Measurements from ENCODE around the gene TMEM30B. TPM values are rescaled to one million over a fixed set of nuclear protein-coding genes. Genes with fewer than 3 reads are reported as not detected.

TMEM30B gene
- total RNA-seq, 4 donors from 2014 or later, result 0.39 to 1.7 (median 1.00) TPM; not detected in 1

DNA sequence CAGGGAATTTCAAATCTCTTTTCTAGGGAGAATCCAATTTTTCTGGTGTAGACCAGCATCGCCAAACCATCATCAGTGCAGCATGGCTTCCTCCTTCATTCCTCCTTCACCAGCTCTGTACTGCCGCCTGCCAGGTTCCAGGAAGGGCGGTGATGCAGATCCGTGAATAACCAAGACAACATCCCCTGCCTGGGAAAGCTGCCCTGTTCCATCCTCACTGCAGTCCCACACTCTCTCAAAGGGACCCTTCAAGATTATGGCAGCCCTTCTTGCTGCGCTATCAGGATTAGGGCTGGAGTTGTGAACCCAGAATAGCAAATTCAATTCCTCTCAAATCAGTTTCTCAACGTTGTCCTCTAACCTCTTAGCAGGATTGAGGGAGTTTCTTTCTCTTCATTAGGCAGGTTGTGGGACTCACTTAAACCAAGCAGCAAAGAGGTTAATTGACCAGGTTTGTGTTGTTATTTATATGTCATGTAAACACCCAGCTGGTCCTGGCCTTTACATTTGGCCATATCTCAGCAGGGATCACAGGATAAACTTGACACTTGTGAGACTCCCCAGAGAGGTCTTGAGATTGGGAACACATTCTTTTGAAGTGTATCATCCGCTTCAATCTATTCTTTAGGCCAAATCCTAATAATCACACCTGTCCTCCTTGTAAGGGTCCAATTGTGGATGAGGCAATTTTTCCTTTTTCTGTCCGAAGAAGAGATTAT lies 26.2 kb downstream of the TMEM30B start:
- H3K27ac ChIP-seq, result peak overlapping the region; percentile 17 to 84 (median 82)
- DNase-seq (no peak), ATAC-seq (no peak)
- H3K4me3 ChIP-seq, result no peak overlapping the region
- intact Hi-C loops (cut with DNase I; ENCODE audit: low total_unique reads) (loop anchor here (5.0 kb wide), 4 partner anchors 108 to 903 kb away; partner anchors contain the start of gene SIX4), in situ Hi-C loops (cut with MboI; ENCODE audit: low sequenced_read_pairs in 4 of 4) (loop anchor here (5.0 to 10.0 kb wide), 5 partner anchors 228 to 630 kb away; no protein-coding TSS in a partner anchor)
- peaks cover 10 to 38% of the 10 kb centered on the region in 2 donors for H3K4me1 ChIP-seq
- TF ChIP-seq, protein P1, sequence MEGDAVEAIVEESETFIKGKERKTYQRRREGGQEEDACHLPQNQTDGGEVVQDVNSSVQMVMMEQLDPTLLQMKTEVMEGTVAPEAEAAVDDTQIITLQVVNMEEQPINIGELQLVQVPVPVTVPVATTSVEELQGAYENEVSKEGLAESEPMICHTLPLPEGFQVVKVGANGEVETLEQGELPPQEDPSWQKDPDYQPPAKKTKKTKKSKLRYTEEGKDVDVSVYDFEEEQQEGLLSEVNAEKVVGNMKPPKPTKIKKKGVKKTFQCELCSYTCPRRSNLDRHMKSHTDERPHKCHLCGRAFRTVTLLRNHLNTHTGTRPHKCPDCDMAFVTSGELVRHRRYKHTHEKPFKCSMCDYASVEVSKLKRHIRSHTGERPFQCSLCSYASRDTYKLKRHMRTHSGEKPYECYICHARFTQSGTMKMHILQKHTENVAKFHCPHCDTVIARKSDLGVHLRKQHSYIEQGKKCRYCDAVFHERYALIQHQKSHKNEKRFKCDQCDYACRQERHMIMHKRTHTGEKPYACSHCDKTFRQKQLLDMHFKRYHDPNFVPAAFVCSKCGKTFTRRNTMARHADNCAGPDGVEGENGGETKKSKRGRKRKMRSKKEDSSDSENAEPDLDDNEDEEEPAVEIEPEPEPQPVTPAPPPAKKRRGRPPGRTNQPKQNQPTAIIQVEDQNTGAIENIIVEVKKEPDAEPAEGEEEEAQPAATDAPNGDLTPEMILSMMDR (IDR thresholded peaks at IDR 0.05 in 4 of 5, conservative IDR thresholded peaks at IDR 0.05 in 1 of 5), result no peak
- TF ChIP-seq POLR2A (IDR thresholded peaks at IDR 0.05), result no peak
- H3K9me3 ChIP-seq, result no peaks in the 10 kb centered on the region
- no peaks in the 10 kb centered on the region for H3K36me3 ChIP-seq
- H3K27me3 ChIP-seq, result no peaks in the 10 kb centered on the region

DNA sequence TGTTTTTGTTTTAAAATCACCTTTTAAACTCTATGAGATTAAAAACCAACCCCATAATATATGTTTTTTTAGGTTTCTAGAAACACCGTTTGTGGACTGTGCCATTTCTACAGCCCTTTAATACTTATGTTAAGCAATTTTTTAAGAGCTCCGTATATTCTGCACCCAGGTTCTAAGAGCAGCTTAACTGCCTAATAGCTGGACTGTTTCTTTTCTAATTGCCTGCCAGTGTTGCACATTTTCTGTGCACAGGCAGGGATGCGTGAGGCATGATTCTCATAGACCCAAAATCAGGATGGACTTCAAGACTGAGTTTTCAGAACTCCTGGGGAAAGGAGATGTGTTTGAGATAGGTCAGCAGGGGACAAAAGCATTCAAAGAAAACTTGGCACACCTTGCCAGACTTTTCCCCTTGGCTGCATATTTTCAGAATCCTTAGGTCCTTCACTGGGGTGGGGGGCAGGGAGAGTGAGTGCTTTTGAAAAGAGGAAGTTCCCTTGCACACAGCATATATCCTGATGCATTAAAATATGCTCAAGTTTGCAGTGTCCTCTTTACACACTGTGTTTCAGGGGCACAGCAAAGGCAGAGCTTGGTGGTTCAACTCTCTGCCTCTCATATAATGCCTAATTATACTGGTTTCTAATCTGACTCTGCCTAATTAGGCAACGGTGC lies 27.9 kb downstream of the TMEM30B start:
- DNase-seq (no peak), ATAC-seq (no peak)
- Histone ChIP-seq H3K9me3 (no peaks in the 10 kb centered on the region), H3K36me3 (no peaks in the 10 kb centered on the region), H3K4me1 (peaks cover 10 to 38% of the 10 kb centered on the region in 2 donors), H3K4me3 (no peak overlapping the region), H3K27me3 (no peaks in the 10 kb centered on the region), H3K27ac (peak overlapping the region; percentile 44 to 71 (median 58))
- in situ Hi-C loops (cut with MboI; ENCODE audit: low sequenced_read_pairs in 4 of 4), result loop anchor here (5.0 to 10.0 kb wide), 4 partner anchors 228 to 628 kb away; no protein-coding TSS in a partner anchor
- intact Hi-C loops (cut with DNase I; ENCODE audit: low total_unique reads), result loop anchor here (2.0 to 5.0 kb wide), 4 partner anchors 50 to 901 kb away; no protein-coding TSS in a partner anchor
- no peak for TF ChIP-seq POLR2A (IDR thresholded peaks at IDR 0.05)
- TF ChIP-seq, protein P1 (IDR thresholded peaks at IDR 0.05 in 4 of 5, conservative IDR thresholded peaks at IDR 0.05 in 1 of 5), result peak in 1 of 5 experiments; percentile 3

DNA sequence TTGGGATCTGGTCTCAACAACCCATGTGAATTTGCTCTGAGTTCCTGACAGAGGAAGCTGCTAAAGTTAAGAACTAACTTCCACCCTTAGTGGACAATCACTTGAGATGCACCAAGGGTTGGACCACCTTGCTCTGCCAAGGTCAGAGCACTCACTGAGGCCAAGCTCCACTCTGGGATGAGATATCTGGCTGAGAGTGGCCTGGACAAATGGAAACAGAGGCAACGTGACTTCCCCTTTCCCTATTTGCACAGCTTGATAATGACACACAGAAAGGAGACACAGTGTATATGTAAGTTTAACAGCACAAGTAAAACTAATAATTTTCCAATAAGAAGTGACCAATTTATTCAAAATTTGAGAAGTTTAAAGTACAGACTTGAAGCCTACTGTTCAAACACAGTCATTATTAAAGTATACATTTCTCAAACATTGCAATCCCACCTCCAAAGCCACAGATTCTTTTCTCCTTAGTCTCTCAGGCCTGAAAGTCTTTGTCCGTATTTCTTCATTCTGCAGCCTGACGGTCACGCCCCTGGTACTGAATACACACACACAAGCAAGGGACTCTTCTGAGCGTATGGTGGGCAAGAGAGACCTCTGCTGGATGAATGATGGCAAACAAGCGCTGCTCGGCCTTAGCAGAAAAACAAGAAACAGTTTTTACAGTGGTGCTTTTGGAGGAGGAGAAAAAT lies 28.6 kb downstream of the TMEM30B start:
- H3K4me3 ChIP-seq, result no peak overlapping the region
- TF ChIP-seq, protein P1 (IDR thresholded peaks at IDR 0.05 in 4 of 5, conservative IDR thresholded peaks at IDR 0.05 in 1 of 5), result peak; percentile 81 to 94 (median 88)
- TF ChIP-seq POLR2A (IDR thresholded peaks at IDR 0.05), result no peak
- peak; percentile 89 to 91 for ATAC-seq
- in situ Hi-C loops (cut with MboI; ENCODE audit: low sequenced_read_pairs in 4 of 4), result loop anchor here (5.0 to 10.0 kb wide), 4 partner anchors 228 to 628 kb away; no protein-coding TSS in a partner anchor
- peak; percentile 81 to 88 for DNase-seq
- no peaks in the 10 kb centered on the region for H3K9me3 ChIP-seq
- no peaks in the 10 kb centered on the region for H3K27me3 ChIP-seq
- H3K36me3 ChIP-seq, result no peaks in the 10 kb centered on the region
- H3K4me1 ChIP-seq, result peaks cover 10 to 33% of the 10 kb centered on the region in 2 donors
- peak overlapping the region; percentile 49 to 71 (median 68) for H3K27ac ChIP-seq
- intact Hi-C loops (cut with DNase I; ENCODE audit: low total_unique reads), result loop anchor here (2.0 to 5.0 kb wide), 4 partner anchors 50 to 900 kb away; no protein-coding TSS in a partner anchor

DNA sequence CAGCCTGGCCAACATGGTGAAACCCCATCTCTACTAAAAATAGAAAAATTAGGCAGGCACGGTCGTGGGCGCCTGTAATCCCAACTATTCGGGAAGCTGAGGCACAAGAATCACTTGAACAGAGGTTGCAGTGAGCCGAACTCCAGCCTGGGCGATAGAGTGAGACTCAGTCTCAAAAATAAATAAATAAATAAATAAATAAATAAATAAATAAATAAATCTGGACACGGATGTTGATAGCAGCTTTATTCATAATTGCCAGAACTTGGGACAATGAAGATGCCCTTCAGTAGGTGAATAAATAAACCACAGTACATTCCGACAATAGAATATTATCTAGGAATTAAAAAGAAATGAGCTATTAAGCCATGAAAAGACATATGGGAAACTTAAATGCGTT lies 31.1 kb downstream of the TMEM30B start:
- Histone ChIP-seq H3K27ac (no peak overlapping the region), H3K4me1 (peaks cover 0 to 12% of the 10 kb centered on the region in 2 donors), H3K27me3 (no peaks in the 10 kb centered on the region), H3K36me3 (no peaks in the 10 kb centered on the region), H3K9me3 (no peaks in the 10 kb centered on the region), H3K4me3 (no peak overlapping the region)
- ATAC-seq, result no peak
- in situ Hi-C loops (cut with MboI; ENCODE audit: low sequenced_read_pairs in 4 of 4) (loop anchor here (5.0 to 10.0 kb wide), 4 partner anchors 225 to 625 kb away; no protein-coding TSS in a partner anchor), intact Hi-C loops (cut with DNase I; ENCODE audit: low total_unique reads) (loop anchor here (5.0 kb wide), 1 partner anchor 898 kb away; no protein-coding TSS in a partner anchor)
- DNase-seq, result no peak
- TF ChIP-seq POLR2A (IDR thresholded peaks at IDR 0.05), result no peak
